Hepatocyte (in vitro differentiated cells): Measurements from ENCODE around the gene TP53.

Experiments
- CTCF ChIP-seq: fragments of 200-600 bp; sonication (generic); IDR thresholded peaks from 2 replicates; pipeline ENCODE4 v1.5.1; 2016; ENCODE audit warnings: antibody characterized with exemption, mild to moderate bottlenecking; ENCODE audit not compliant: poor library complexity
- EZH2phosphoT487 ChIP-seq: fragments of 200-600 bp; sonication (generic); IDR thresholded peaks from one replicate; pipeline ENCODE4 v1.6.1; 2018; ENCODE audit warnings: antibody characterized with exemption, mild to moderate bottlenecking, low read depth, moderate library complexity; ENCODE audit not compliant: unreplicated experiment, severe bottlenecking

- TF ChIP-seq CTCF, result no peak
- no peak for TF ChIP-seq EZH2phosphoT487
Measured at GRCh38 chr17:7687072-7687907, at the start of gene TP53.
